ENCODE results near the gene ARHGEF12. TPM values are rescaled to one million over a fixed set of nuclear protein-coding genes. Genes with fewer than 3 reads are reported as not detected.

The ARHGEF12 gene, protein sequence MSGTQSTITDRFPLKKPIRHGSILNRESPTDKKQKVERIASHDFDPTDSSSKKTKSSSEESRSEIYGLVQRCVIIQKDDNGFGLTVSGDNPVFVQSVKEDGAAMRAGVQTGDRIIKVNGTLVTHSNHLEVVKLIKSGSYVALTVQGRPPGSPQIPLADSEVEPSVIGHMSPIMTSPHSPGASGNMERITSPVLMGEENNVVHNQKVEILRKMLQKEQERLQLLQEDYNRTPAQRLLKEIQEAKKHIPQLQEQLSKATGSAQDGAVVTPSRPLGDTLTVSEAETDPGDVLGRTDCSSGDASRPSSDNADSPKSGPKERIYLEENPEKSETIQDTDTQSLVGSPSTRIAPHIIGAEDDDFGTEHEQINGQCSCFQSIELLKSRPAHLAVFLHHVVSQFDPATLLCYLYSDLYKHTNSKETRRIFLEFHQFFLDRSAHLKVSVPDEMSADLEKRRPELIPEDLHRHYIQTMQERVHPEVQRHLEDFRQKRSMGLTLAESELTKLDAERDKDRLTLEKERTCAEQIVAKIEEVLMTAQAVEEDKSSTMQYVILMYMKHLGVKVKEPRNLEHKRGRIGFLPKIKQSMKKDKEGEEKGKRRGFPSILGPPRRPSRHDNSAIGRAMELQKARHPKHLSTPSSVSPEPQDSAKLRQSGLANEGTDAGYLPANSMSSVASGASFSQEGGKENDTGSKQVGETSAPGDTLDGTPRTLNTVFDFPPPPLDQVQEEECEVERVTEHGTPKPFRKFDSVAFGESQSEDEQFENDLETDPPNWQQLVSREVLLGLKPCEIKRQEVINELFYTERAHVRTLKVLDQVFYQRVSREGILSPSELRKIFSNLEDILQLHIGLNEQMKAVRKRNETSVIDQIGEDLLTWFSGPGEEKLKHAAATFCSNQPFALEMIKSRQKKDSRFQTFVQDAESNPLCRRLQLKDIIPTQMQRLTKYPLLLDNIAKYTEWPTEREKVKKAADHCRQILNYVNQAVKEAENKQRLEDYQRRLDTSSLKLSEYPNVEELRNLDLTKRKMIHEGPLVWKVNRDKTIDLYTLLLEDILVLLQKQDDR (N-terminal part only)
- 241 TPM for total RNA-seq

DNA sequence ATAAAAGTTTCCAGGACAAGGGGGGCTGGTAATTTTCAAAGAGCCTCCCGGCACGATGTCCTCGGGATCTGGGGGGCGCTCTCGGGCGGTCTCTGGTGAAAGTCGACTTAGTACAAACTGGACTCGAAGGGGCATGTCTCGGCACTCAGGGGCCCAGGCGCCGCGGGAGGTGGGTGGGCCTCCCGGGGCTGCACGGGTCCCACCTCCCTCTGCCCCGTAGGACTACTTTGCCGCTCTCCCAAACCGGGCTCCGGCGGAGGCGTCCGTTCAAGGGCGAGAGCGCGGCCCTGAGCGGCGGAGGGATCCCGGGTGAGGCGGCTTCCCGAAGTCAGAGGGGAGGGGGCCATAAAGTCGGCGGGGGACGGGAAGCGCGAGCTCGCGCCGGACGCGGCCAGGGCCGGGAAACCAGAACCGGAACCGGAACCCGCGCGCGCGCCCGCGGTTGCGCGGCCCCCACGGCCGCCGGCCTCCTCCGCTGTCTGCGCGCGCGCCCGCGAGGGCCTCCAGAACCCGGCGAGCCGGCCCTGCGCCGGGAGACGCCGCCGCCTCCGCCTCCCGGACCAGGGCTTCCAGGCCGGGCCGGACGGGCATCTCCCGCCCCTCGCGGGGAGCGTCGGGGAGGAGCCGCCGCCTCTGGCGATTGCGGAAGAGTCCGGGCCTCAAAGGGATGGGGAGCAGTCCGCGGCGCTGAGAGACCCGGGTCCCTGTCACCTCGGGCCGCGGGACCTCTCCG lies at the start of gene ARHGEF12:
Gene ARHGEF12, plus strand, starts transcription at position 506 of the 733 bp plus-strand sequence. CDS start 831 bp downstream, outside the sequence.

DNA sequence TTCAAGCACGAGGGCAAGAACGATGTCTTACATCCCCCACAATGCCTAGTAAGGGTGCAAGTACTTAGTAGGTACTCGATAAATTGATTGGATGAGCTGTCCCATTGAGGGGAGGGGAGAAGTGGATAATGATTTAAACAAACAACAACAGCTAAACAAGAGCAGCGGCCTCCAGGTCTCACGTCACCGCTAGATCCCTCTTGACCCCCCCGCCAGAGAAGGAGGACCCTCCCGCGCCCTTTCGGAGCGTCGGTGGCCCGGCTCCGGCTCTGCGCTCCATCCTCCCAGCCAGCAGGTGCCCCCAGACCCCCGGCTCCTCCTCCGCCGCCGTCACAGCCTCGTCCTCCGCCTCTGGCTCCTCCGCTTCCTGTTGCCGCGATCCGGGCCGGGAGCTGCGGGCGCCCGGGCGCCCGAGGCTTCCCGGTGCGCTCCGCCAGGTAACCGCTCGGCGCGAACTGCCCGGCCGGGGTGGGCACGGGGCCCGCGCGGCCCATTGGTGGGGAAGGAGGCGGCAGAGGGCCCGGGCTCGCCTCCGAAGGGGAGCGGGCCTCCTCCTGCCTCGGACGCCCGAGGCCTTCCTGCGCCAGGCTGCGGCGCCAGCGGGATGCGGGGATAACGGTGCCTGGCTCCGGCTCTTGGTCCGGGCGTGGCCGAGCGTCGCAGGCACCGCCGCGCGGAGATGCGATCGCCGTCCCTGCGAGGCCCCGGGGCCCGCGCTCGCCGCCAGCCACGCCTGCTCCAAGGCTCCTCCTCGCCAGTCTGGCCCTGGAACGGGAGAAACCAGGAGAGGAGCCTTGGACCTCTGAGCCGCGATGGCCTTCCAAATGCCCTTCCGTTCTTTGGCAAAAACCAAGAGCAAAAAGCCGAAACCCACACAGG lies 11.0 kb upstream of the ARHGEF12 start, which contains the start of gene TLCD5:
Gene TLCD5, plus strand, starts transcription at position 368 of the 879 bp plus-strand sequence. CDS start 2,143 bp downstream, outside the sequence.

DNA sequence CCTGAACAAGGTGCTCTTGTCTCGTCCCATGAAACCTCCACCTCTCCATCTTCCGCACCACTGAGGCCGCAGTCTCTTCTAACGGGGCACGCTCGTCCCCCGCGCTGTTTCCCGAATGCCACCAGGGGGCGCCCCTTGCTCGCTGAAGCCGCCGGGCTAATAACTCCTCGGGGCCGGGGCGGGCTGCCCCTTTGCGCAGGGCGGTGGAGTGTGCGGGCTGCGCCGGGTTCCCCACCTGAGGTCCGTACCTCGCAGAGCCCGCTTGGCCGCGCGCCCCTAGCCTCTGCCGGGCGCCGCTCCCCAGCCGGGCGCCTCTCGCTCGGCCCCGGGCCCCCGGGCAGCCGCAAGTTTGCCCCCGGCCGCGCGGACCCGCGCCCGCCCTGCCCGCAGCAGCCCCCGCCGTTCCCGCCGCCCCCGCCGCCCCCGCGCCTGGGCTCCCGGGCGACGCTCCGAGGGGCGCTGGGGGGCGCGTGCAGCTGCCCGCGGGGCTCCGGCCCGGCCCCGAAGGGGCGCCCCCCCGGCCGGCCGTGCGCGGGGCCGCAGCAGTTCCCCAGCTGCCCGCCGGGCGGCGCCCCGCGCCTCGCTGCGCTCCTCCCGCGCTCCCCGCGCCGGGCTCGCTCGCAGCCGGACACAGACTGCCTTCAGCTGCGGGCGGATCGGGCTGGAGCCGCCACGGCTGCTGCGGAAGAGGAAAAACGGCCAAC lies 175.1 kb downstream of the ARHGEF12 start, which contains the start of gene GRIK4:
Gene GRIK4, plus strand, starts transcription at position 633 of the 704 bp plus-strand sequence. CDS start 148,571 bp downstream, outside the sequence.

Other genes with a start within 250 kb of the ARHGEF12 start
- gene TRIM29, start 198.3 kb upstream of the ARHGEF12 start, total RNA-seq = 44.5 TPM
- gene OAF, start 125.4 kb upstream of the ARHGEF12 start, total RNA-seq = 46.5 TPM
- gene POU2F3, start 96.3 kb upstream of the ARHGEF12 start, total RNA-seq = 0.27 TPM
- 26.3 TPM for gene TLCD5, start 11.1 kb upstream of the ARHGEF12 start, total RNA-seq
- gene GRIK4, start 175.3 kb downstream of the ARHGEF12 start, total RNA-seq = 1.4 TPM

Measured in camera-type eye (tissue), 1 donor.